A673 (cell line): ENCODE results near the gene NEDD4. TPM values are rescaled to one million over a fixed set of nuclear protein-coding genes. Genes with fewer than 3 reads are reported as not detected.

ENCODE experiments used
- BruUV-seq: library from RNA; stranded (reverse); fragments of 400-500 nt; replicated peaks from 2 replicates; lab custom pipeline; 2021; lab: Mats Ljungman, UMichigan
- CTCF ChIA-PET: fragments of 300-600 bp; sonication (Branson Sonifier 250); formaldehyde crosslinking; loops from one replicate; lab custom pipeline; 2022; ENCODE audit warnings: antibody characterized with exemption; lab: Charles Lee
- POLR2A ChIA-PET: fragments of 300-600 bp; sonication (Branson Sonifier 250); formaldehyde crosslinking; loops from one replicate; lab custom pipeline; 2022; ENCODE audit warnings: antibody characterized with exemption; ENCODE audit not compliant: low non-redundant PET; lab: Charles Lee
- DNase-seq: peaks from one replicate; pipeline ENCODE4 v3.0.0-alpha.2; 2015; ENCODE audit warnings: low spot score
- H3K27ac ChIP-seq: fragments of 200-600 bp; sonication (generic); 2 replicates; pipeline ENCODE4 v1.5.1; 2016; ENCODE audit warnings: mixed run types, low read depth, mild to moderate bottlenecking, mixed read lengths, antibody characterized with exemption, low read length; ENCODE audit not compliant: poor library complexity, severe bottlenecking
- H3K27me3 ChIP-seq: fragments of 200-600 bp; sonication (generic); replicated peaks from 2 replicates; pipeline ENCODE4 v1.6.1; 2017; ENCODE audit warnings: mixed run types, low read depth, mild to moderate bottlenecking, mixed read lengths, antibody characterized with exemption, low read length; ENCODE audit not compliant: insufficient read depth, poor library complexity
- H3K36me3 ChIP-seq: fragments of 200-600 bp; sonication (generic); 2 replicates; pipeline ENCODE4 v1.6.1; 2016; ENCODE audit warnings: mixed run types, mild to moderate bottlenecking, mixed read lengths, antibody characterized with exemption, low read length; ENCODE audit not compliant: insufficient read depth, poor library complexity, severe bottlenecking
- H3K4me1 ChIP-seq: fragments of 200-600 bp; sonication (generic); 2 replicates; pipeline ENCODE4 v1.6.1; 2017; ENCODE audit warnings: mixed run types, mild to moderate bottlenecking, mixed read lengths, antibody characterized with exemption, low read length; ENCODE audit not compliant: insufficient read depth, poor library complexity, severe bottlenecking
- H3K4me3 ChIP-seq: fragments of 200-600 bp; sonication (generic); 2 replicates; pipeline ENCODE4 v1.5.1; 2016; ENCODE audit warnings: low read depth, mixed run types, mild to moderate bottlenecking, mixed read lengths, low read length; ENCODE audit not compliant: poor library complexity, severe bottlenecking
- H3K9me3 ChIP-seq: fragments of 200-600 bp; sonication (generic); 2 replicates; pipeline ENCODE4 v1.6.1; 2016; ENCODE audit warnings: mixed run types, low read depth, mild to moderate bottlenecking, mixed read lengths, antibody characterized with exemption, low read length; ENCODE audit not compliant: poor library complexity, severe bottlenecking
- EZH2 ChIP-seq: fragments of 200-600 bp; sonication (generic); IDR thresholded peaks from 2 replicates; pipeline ENCODE4 v1.6.1; 2017; ENCODE audit warnings: borderline replicate concordance, low read depth, mild to moderate bottlenecking, mixed read lengths, antibody characterized with exemption, low read length; ENCODE audit not compliant: poor library complexity, severe bottlenecking
- intact Hi-C: fragments of 100-400 bp; cut with micrococcal nuclease; formaldehyde crosslinking; loops from one replicate; pipeline ENCODE4 v1.10.0; 2022; ENCODE audit not compliant: unreplicated experiment
- total RNA-seq: library from RNA; stranded (reverse); gene quantifications from 2 replicates; pipeline ENCODE4 v1.2.3, GENCODE V29; 2021
- TF ChIP-seq, protein P1 (sequence below): fragments of 300-800, 200-600 bp; sonication (generic); conservative IDR thresholded peaks from 2 replicates; pipeline ENCODE4 v1.5.1; 2017; ENCODE audit warnings: low read depth, mild to moderate bottlenecking, antibody characterized with exemption, low read length, moderate library complexity, mixed read lengths

Gene NEDD4
- total RNA-seq, 1 experiment from 2014 or later: 23.1 TPM

- ChIA-PET POLR2A (interaction anchor here (0.6 kb wide), 1 partner anchor 22 kb away, joined by 3 read pairs; no protein-coding TSS in a partner anchor), CTCF (no interaction called here)
- no peak for TF ChIP-seq EZH2
- TF ChIP-seq, protein P1, sequence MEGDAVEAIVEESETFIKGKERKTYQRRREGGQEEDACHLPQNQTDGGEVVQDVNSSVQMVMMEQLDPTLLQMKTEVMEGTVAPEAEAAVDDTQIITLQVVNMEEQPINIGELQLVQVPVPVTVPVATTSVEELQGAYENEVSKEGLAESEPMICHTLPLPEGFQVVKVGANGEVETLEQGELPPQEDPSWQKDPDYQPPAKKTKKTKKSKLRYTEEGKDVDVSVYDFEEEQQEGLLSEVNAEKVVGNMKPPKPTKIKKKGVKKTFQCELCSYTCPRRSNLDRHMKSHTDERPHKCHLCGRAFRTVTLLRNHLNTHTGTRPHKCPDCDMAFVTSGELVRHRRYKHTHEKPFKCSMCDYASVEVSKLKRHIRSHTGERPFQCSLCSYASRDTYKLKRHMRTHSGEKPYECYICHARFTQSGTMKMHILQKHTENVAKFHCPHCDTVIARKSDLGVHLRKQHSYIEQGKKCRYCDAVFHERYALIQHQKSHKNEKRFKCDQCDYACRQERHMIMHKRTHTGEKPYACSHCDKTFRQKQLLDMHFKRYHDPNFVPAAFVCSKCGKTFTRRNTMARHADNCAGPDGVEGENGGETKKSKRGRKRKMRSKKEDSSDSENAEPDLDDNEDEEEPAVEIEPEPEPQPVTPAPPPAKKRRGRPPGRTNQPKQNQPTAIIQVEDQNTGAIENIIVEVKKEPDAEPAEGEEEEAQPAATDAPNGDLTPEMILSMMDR: no peak
- intact Hi-C loops: loop anchor here (5.0 kb wide), 3 partner anchors 50 to 250 kb away; partner anchors contain the start of gene RFX7
- Histone ChIP-seq H3K4me3 (peak overlapping the region; percentile 92), H3K27ac (peak overlapping the region; percentile 89), H3K36me3 (no peaks in the 10 kb centered on the region), H3K9me3 (no peaks in the 10 kb centered on the region), H3K4me1 (peaks cover 17% of the 10 kb centered on the region), H3K27me3 (no peaks in the 10 kb centered on the region)
- DNase-seq: no peak
- BruUV-seq: TSS peak; percentile 48
These were observed 1.3 kb downstream of the NEDD4 start for GRCh38 chr15:55991802-55992768.

- Histone ChIP-seq H3K36me3 (no peaks in the 10 kb centered on the region), H3K4me3 (no peak overlapping the region), H3K27ac (peak overlapping the region; percentile 0), H3K4me1 (peaks cover 17% of the 10 kb centered on the region), H3K9me3 (no peaks in the 10 kb centered on the region), H3K27me3 (no peaks in the 10 kb centered on the region)
- TF ChIP-seq EZH2: no peak
- TF ChIP-seq, protein P1: no peak; the same call in 1 of the 2 replicates
- ChIA-PET CTCF (no interaction called here), POLR2A (no interaction called here)
- intact Hi-C loops: loop anchor here (5.0 kb wide), 3 partner anchors 51 to 251 kb away; partner anchors contain the start of gene RFX7
- no TSS peak for BruUV-seq
- DNase-seq: no peak
These were observed 2.4 kb downstream of the NEDD4 start for GRCh38 chr15:55990998-55991397.

GRCh38 chr15:55990516-55990915 is 2.9 kb downstream of the NEDD4 start:
- POLR2A ChIA-PET: no interaction called here
- no peak for DNase-seq
- H3K27ac ChIP-seq: no peak overlapping the region
- CTCF ChIA-PET: no interaction called here
- H3K9me3 ChIP-seq: no peaks in the 10 kb centered on the region
- H3K27me3 ChIP-seq: no peaks in the 10 kb centered on the region
- no peak for TF ChIP-seq EZH2
- TF ChIP-seq, protein P1: no peak
- intact Hi-C loops: loop anchor here (5.0 kb wide), 3 partner anchors 52 to 252 kb away; partner anchors contain the start of gene RFX7
- no TSS peak for BruUV-seq
- H3K4me3 ChIP-seq: no peak overlapping the region
- H3K36me3 ChIP-seq: no peaks in the 10 kb centered on the region
- H3K4me1 ChIP-seq: peaks cover 17% of the 10 kb centered on the region
